SIG-M5 (cell line): ENCODE data around the gene POLR2E.

Source experiments
- DNase-seq: peaks from one replicate; lab custom pipeline; 2025; lab: John Stamatoyannopoulos, UW

Gene POLR2E

GRCh38 chr19:1047696-1048147 lies 47.5 kb downstream of the POLR2E start:
- DNase-seq, result no peak

- no peak for DNase-seq
These were observed 48.1 kb downstream of the POLR2E start for GRCh38 chr19:1046836-1047695.

- DNase-seq, result no peak
These were observed 49.0 kb downstream of the POLR2E start for GRCh38 chr19:1046117-1046626.

GRCh38 chr19:1045247-1045603 lies 50.0 kb downstream of the POLR2E start:
- no peak for DNase-seq

GRCh38 chr19:1042689-1043511 lies 52.3 kb downstream of the POLR2E start:
- DNase-seq, result no peak

GRCh38 chr19:1041835-1042685 lies 53.1 kb downstream of the POLR2E start:
- DNase-seq, result no peak

- no peak for DNase-seq
These were observed 53.8 kb downstream of the POLR2E start for GRCh38 chr19:1041272-1041834.

- no peak for DNase-seq
These were observed 54.5 kb downstream of the POLR2E start for GRCh38 chr19:1040476-1041271.

GRCh38 chr19:1039646-1040475 lies 55.3 kb downstream of the POLR2E start, which contains the start of gene ABCA7:
Gene ABCA7 (plus strand): TSS chr19:1040107. CDS start chr19:1041362, 1,255 bp downstream.
- peak; percentile 66 for DNase-seq

- DNase-seq, result no peak
These were observed 56.1 kb downstream of the POLR2E start for GRCh38 chr19:1038978-1039645.

GRCh38 chr19:1037621-1038064 lies 57.5 kb downstream of the POLR2E start:
- no peak for DNase-seq
